Measurements from ENCODE around the gene NBAS.

GRCh38 chr2:15609341-15610042, 48.4 kb upstream of the NBAS start:
- TF ChIP-seq ATF2 (CRISPR knock-in tag; IDR thresholded peaks at IDR 0.05) (no peak), PHF8 (CRISPR knock-in tag; IDR thresholded peaks at IDR 0.05) (no peak), DPF2 (CRISPR knock-in tag; IDR thresholded peaks at IDR 0.05; ENCODE audit: borderline replicate concordance, low read depth) (no peak), ZZZ3 (CRISPR knock-in tag; IDR thresholded peaks at IDR 0.05; ENCODE audit: borderline replicate concordance) (no peak), SRSF9 (IDR thresholded peaks at IDR 0.05; ENCODE audit: borderline replicate concordance, insufficient read depth, low read depth, low read length, poor library complexity, severe bottlenecking) (no peak), POLR2A (IDR thresholded peaks at IDR 0.05; ENCODE audit: insufficient read depth in 1 of 2, low read depth in 2 of 2, low read length in 2 of 2) (no peak), ZNF83 (CRISPR knock-in tag; IDR thresholded peaks at IDR 0.05; ENCODE audit: borderline replicate concordance) (no peak), NCOA5 (CRISPR knock-in tag; IDR thresholded peaks at IDR 0.05) (no peak), CTCF (CRISPR knock-in tag; IDR thresholded peaks at IDR 0.05) (no peak)

Data from HepG2 (cell line).